OCI-LY7 (cell line): Measurements from ENCODE around the gene SRRT. TPM values are rescaled to one million over a fixed set of nuclear protein-coding genes. Genes with fewer than 3 reads are reported as not detected.

Experiments
- BruUV-seq: library from RNA; stranded (reverse); fragments of 400-500 nt; replicated peaks from 2 replicates; lab custom pipeline; 2021; lab: Mats Ljungman, UMichigan
- CTCF ChIA-PET: fragments of 300-600 bp; sonication (Branson Sonifier 250); formaldehyde crosslinking; loops from one replicate; lab custom pipeline; 2022; ENCODE audit warnings: antibody characterized with exemption; ENCODE audit not compliant: unreplicated experiment; lab: Charles Lee
- POLR2A ChIA-PET: fragments of 300-600 bp; sonication (Branson Sonifier 250); formaldehyde crosslinking; loops from one replicate; lab custom pipeline; 2022; ENCODE audit warnings: antibody characterized with exemption; lab: Charles Lee
- DNase-seq: peaks from one replicate; pipeline ENCODE4 v3.0.0-alpha.2; 2015; ENCODE audit warnings: low spot score
- H2AFZ ChIP-seq: fragments of 200-600 bp; sonication (generic), shearing (Covaris generic); 2 replicates; pipeline ENCODE4 v1.6.1; 2014; ENCODE audit warnings: mild to moderate bottlenecking, antibody characterized with exemption, low read length, moderate library complexity
- H3K27ac ChIP-seq: fragments of 200-600 bp; sonication (generic); 2 replicates; pipeline ENCODE4 v1.5.1; 2014; ENCODE audit warnings: mixed run types, low read depth, mild to moderate bottlenecking, moderate library complexity, low read length, inconsistent platforms; ENCODE audit not compliant: poor library complexity, severe bottlenecking
- H3K36me3 ChIP-seq: fragments of 200-600 bp; sonication (generic); 2 replicates; pipeline ENCODE4 v1.6.1; 2014; ENCODE audit warnings: mild to moderate bottlenecking, antibody characterized with exemption, low read length, moderate library complexity, mixed read lengths; ENCODE audit not compliant: insufficient read depth
- H3K4me1 ChIP-seq: fragments of 200-600 bp; sonication (generic); 2 replicates; pipeline ENCODE4 v1.5.1; 2014; ENCODE audit warnings: mild to moderate bottlenecking, low read length; ENCODE audit not compliant: insufficient read depth, poor library complexity, severe bottlenecking
- H3K4me2 ChIP-seq: fragments of 200-600 bp; sonication (generic); 2 replicates; pipeline ENCODE4 v1.6.1; 2014; ENCODE audit warnings: mild to moderate bottlenecking, low read length
- H3K4me3 ChIP-seq: fragments of 200-600 bp; sonication (generic); 2 replicates; pipeline ENCODE4 v1.5.1; 2014; ENCODE audit warnings: mild to moderate bottlenecking, low read depth, low read length; ENCODE audit not compliant: poor library complexity, severe bottlenecking
- H3K79me2 ChIP-seq: fragments of 200-600 bp; sonication (generic); 2 replicates; pipeline ENCODE4 v1.6.1; 2016; ENCODE audit warnings: low read depth, mild to moderate bottlenecking, low read length, moderate library complexity, mixed read lengths; ENCODE audit not compliant: insufficient read depth
- H3K9me2 ChIP-seq: fragments of 200-600 bp; sonication (generic); 2 replicates; pipeline ENCODE4 v1.6.1; 2016; ENCODE audit warnings: mild to moderate bottlenecking, low read length, mixed read lengths; ENCODE audit not compliant: insufficient read depth
- H3K9me3 ChIP-seq: fragments of 200-600 bp; sonication (generic); 2 replicates; pipeline ENCODE4 v1.6.1; 2014; ENCODE audit warnings: mild to moderate bottlenecking, mixed run types, low read length, mixed read lengths
- H4K20me1 ChIP-seq: fragments of 200-600 bp; sonication (generic); 2 replicates; pipeline ENCODE4 v1.6.1; 2014; ENCODE audit warnings: mild to moderate bottlenecking, antibody characterized with exemption, low read length, moderate library complexity, mixed read lengths; ENCODE audit not compliant: insufficient read depth
- EZH2phosphoT487 ChIP-seq: fragments of 200-600 bp; sonication (generic); IDR thresholded peaks from 2 replicates; pipeline ENCODE4 v1.6.1; 2018; ENCODE audit warnings: low read depth, borderline replicate concordance, mild to moderate bottlenecking, mixed run types, antibody characterized with exemption, low read length, moderate library complexity, mixed read lengths
- intact Hi-C: fragments of 100-400 bp; cut with micrococcal nuclease; formaldehyde crosslinking; loops from one replicate; pipeline ENCODE4 v1.10.0; 2022; ENCODE audit not compliant: unreplicated experiment
- total RNA-seq, 2 experiments: library from RNA; depleted of rRNA in 1 of 2; stranded (reverse); fragments of >200 nt in 1 of 2; shearing (Covaris generic) in 1 of 2; gene quantifications; 2 replicates each; pipeline ENCODE4 v1.2.3, GENCODE V29; 2014 to 2022
- TF ChIP-seq, protein P1 (sequence below): fragments of 200-600 bp; sonication (generic); conservative IDR thresholded peaks from 2 replicates; pipeline ENCODE4 v1.5.1; 2014; ENCODE audit warnings: mild to moderate bottlenecking, antibody characterized with exemption, low read length, moderate library complexity, mixed read lengths

Gene SRRT
- total RNA-seq, 2 experiments from 2014 or later: 154 to 264 TPM

- BruUV-seq: no TSS peak
- H3K36me3 ChIP-seq: peaks cover 97% of the 10 kb centered on the region
- CTCF ChIA-PET: no interaction called here
- H3K4me2 ChIP-seq: no peak overlapping the region
- peaks cover 31% of the 10 kb centered on the region for H3K79me2 ChIP-seq
- H3K9me2 ChIP-seq: no peaks in the 10 kb centered on the region
- no peak overlapping the region for H3K27ac ChIP-seq
- peaks cover 33% of the 10 kb centered on the region for H3K4me1 ChIP-seq
- TF ChIP-seq, protein P1, sequence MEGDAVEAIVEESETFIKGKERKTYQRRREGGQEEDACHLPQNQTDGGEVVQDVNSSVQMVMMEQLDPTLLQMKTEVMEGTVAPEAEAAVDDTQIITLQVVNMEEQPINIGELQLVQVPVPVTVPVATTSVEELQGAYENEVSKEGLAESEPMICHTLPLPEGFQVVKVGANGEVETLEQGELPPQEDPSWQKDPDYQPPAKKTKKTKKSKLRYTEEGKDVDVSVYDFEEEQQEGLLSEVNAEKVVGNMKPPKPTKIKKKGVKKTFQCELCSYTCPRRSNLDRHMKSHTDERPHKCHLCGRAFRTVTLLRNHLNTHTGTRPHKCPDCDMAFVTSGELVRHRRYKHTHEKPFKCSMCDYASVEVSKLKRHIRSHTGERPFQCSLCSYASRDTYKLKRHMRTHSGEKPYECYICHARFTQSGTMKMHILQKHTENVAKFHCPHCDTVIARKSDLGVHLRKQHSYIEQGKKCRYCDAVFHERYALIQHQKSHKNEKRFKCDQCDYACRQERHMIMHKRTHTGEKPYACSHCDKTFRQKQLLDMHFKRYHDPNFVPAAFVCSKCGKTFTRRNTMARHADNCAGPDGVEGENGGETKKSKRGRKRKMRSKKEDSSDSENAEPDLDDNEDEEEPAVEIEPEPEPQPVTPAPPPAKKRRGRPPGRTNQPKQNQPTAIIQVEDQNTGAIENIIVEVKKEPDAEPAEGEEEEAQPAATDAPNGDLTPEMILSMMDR: no peak
- no peak for TF ChIP-seq EZH2phosphoT487
- POLR2A ChIA-PET: no interaction called here
- intact Hi-C loops: loop anchor here (10.0 kb wide), 1 partner anchor 798 kb away; the partner anchor contains the start of genes COPS6 and ZNF3
- no peaks in the 10 kb centered on the region for H3K9me3 ChIP-seq
- DNase-seq: no peak
- H3K4me3 ChIP-seq: no peak overlapping the region
- peaks cover 21% of the 10 kb centered on the region for H4K20me1 ChIP-seq
- no peak overlapping the region for H2AFZ ChIP-seq
Measured at GRCh38 chr7:100882785-100883526, 8.1 kb downstream of the SRRT start.

DNA sequence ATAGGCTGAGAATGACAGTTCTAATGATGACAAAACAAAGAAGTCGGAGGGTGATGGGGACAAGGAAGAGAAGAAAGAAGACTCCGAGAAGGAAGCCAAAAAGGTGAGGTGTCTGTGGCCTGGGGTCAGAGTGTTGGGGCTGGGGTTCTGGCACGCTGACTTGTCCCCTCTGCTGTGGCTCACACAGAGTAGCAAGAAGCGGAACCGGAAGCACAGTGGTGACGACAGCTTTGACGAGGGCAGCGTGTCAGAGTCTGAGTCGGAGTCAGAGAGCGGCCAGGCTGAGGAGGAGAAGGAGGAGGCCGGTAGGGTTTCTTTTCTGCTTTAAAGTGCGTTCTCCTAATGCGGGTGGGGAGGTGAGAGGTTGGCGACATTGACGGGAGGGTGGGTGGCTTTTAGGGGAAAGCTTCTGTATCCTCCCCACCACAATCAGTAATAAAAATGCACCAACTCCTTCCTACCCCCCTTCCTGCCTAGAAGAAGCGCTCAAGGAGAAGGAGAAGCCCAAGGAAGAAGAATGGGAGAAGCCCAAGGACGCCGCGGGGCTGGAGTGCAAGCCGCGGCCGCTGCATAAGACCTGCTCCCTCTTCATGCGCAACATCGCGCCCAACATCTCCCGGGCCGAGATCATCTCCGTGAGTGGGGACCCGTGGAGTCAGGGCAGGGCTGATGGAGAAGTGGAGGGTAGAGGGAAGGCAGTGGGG lies 10.0 kb downstream of the SRRT start:
- intact Hi-C loops: loop anchor here (10.0 kb wide), 1 partner anchor 800 kb away; the partner anchor contains the start of genes COPS6 and ZNF3
- H3K36me3 ChIP-seq: peaks cover 91% of the 10 kb centered on the region
- H3K4me1 ChIP-seq: peaks cover 32% of the 10 kb centered on the region
- TF ChIP-seq, protein P1: no peak
- no peak for TF ChIP-seq EZH2phosphoT487
- no peak overlapping the region for H2AFZ ChIP-seq
- ChIA-PET CTCF (no interaction called here), POLR2A (no interaction called here)
- no peaks in the 10 kb centered on the region for H3K9me3 ChIP-seq
- H3K27ac ChIP-seq: no peak overlapping the region
- H3K4me2 ChIP-seq: no peak overlapping the region
- H4K20me1 ChIP-seq: peaks cover 28% of the 10 kb centered on the region
- no peaks in the 10 kb centered on the region for H3K9me2 ChIP-seq
- no peak for DNase-seq
- H3K79me2 ChIP-seq: peaks cover 19% of the 10 kb centered on the region
- TSS peak; percentile 52 for BruUV-seq
- no peak overlapping the region for H3K4me3 ChIP-seq
